HL-60 (cell line): ENCODE measurements around the gene BRAF.
A peak's percentile ranks its signal among the peaks of the same experiment; 100 is the strongest.
"Not testable (repeated sequence)": the region's sequence is repeated elsewhere in the genome, so short reads cannot be mapped to it uniquely, and the experiment has no call there.

Experiments
- DNase-seq, 2 experiments: peaks; one replicate each; pipeline ENCODE4 v3.0.0-alpha.2; 2010 to 2020; ENCODE audit warnings: low read depth in 1 of 2, low spot score in 1 of 2
- H3K27ac ChIP-seq: fragments of 250-450 bp; sonication (Bioruptor Pico); replicated peaks from 2 replicates; pipeline ENCODE4 v1.5.1; 2020; ENCODE audit warnings: mild to moderate bottlenecking, moderate library complexity
- H3K27me3 ChIP-seq: fragments of 250-450 bp; sonication (Bioruptor Pico); 2 replicates; pipeline ENCODE4 v1.5.1; 2021; ENCODE audit warnings: mild to moderate bottlenecking, moderate library complexity; ENCODE audit not compliant: insufficient read depth, poor library complexity, severe bottlenecking
- H3K4me3 ChIP-seq: replicated peaks from 2 replicates; pipeline ENCODE4 v1.5.1; 2011; ENCODE audit warnings: mild to moderate bottlenecking, control low read depth, low read length; ENCODE audit not compliant: insufficient read depth
- CTCF ChIP-seq: IDR thresholded peaks from one replicate; pipeline ENCODE4 v1.5.1; 2011; ENCODE audit warnings: low read length, control low read depth, inconsistent platforms; ENCODE audit not compliant: insufficient read depth
- GABPA ChIP-seq: IDR thresholded peaks from 2 replicates; pipeline ENCODE4 v1.6.1; 2012; ENCODE audit warnings: low read depth
- POLR2AphosphoS5 ChIP-seq: IDR thresholded peaks from 2 replicates; pipeline ENCODE4 v1.6.1; 2012; ENCODE audit warnings: low read depth
- REST ChIP-seq: IDR thresholded peaks from 2 replicates; pipeline ENCODE4 v1.6.1; 2012; ENCODE audit warnings: low read depth; ENCODE audit not compliant: insufficient replicate concordance
- SPI1 ChIP-seq: IDR thresholded peaks from 2 replicates; pipeline ENCODE4 v1.6.1; 2012; ENCODE audit warnings: low read depth, mild to moderate bottlenecking, borderline replicate concordance

Gene BRAF

GRCh38 chr7:140696680-140697446 lies 227.9 kb downstream of the BRAF start, which contains the start of gene NDUFB2:
NDUFB2 (plus strand) TSS chr7:140696708; CDS start chr7:140696745, 37 bp downstream.
- Histone ChIP-seq H3K27me3 (no peaks in the 10 kb centered on the region), H3K27ac (peak within 1 kb of the TSS; percentile 92), H3K4me3 (peak within 1 kb of the TSS; percentile 90)
- no peak for TF ChIP-seq SPI1
- TF ChIP-seq POLR2AphosphoS5 = peak; percentile 89
- DNase-seq = peak; percentile 74 to 75

- peak overlapping the region; percentile 90 for H3K4me3 ChIP-seq
- TF ChIP-seq REST (no peak), SPI1 (no peak), GABPA (no peak), CTCF (no peak), POLR2AphosphoS5 (no peak)
- DNase-seq = peak in 1 of 2 experiments; percentile 94
- H3K27me3 ChIP-seq = no peaks in the 10 kb centered on the region
- peak overlapping the region; percentile 92 for H3K27ac ChIP-seq
Observed at GRCh38 chr7:140696024-140696679, 228.6 kb downstream of the BRAF start.

- Histone ChIP-seq H3K4me3 (no peak overlapping the region), H3K27ac (no peak overlapping the region), H3K27me3 (no peaks in the 10 kb centered on the region)
- TF ChIP-seq REST = no peak
- TF ChIP-seq GABPA = no peak
- no peak for TF ChIP-seq CTCF
- no peak for TF ChIP-seq SPI1
- TF ChIP-seq POLR2AphosphoS5 = no peak
- no peak for DNase-seq
Observed at GRCh38 chr7:140695381-140695780, 229.3 kb downstream of the BRAF start.

- no peak for TF ChIP-seq POLR2AphosphoS5
- TF ChIP-seq SPI1 = no peak
- Histone ChIP-seq H3K4me3 (no peak overlapping the region), H3K27me3 (no peaks in the 10 kb centered on the region), H3K27ac (no peak overlapping the region)
- no peak for DNase-seq
Observed at GRCh38 chr7:140694592-140694991, 230.1 kb downstream of the BRAF start.

GRCh38 chr7:140693849-140694248 lies 230.9 kb downstream of the BRAF start:
- not testable (repeated sequence) for H3K27ac ChIP-seq, H3K27me3 ChIP-seq, DNase-seq, H3K4me3 ChIP-seq
